Suprapubic skin (tissue), 4 donors: ENCODE data around the gene POC1A. TPM values are rescaled to one million over a fixed set of nuclear protein-coding genes. Genes with fewer than 3 reads are reported as not detected.

ENCODE experiments used
- DNase-seq, 2 donors: peaks; one replicate each; pipeline ENCODE4 v3.0.0-alpha.2; 2019; ENCODE audit warnings: low spot score in 2 of 2
- H3K27ac ChIP-seq: fragments of 200-600 bp; sonication (generic); one replicate; pipeline ENCODE4 v1.5.1; 2019
- H3K27me3 ChIP-seq: fragments of 200-600 bp; sonication (generic); one replicate; pipeline ENCODE4 v1.5.1; 2019
- H3K36me3 ChIP-seq: fragments of 200-600 bp; sonication (generic); one replicate; pipeline ENCODE4 v1.5.1; 2019
- H3K4me1 ChIP-seq: fragments of 200-600 bp; sonication (generic); one replicate; pipeline ENCODE4 v1.5.1; 2019
- H3K4me3 ChIP-seq: fragments of 200-600 bp; sonication (generic); one replicate; pipeline ENCODE4 v1.5.1; 2019; ENCODE audit warnings: mild to moderate bottlenecking
- H3K9me3 ChIP-seq: fragments of 200-600 bp; sonication (generic); one replicate; pipeline ENCODE4 v1.5.1; 2019
- EP300 ChIP-seq: sonication (generic); formaldehyde crosslinking; IDR thresholded peaks from one replicate; pipeline ENCODE4 v1.6.1; 2017; ENCODE audit warnings: antibody characterized with exemption
- POLR2A ChIP-seq, 2 donors: fragments of 450-650 bp; IDR thresholded peaks; one replicate each; pipeline ENCODE4 v1.6.1; 2017; ENCODE audit warnings: antibody characterized with exemption in 2 of 2, mild to moderate bottlenecking in 2 of 2, moderate library complexity in 2 of 2
- POLR2AphosphoS5 ChIP-seq, 3 donors: sonication (generic); formaldehyde crosslinking; IDR thresholded peaks; one replicate each; pipeline ENCODE4 v1.6.1; 2017; ENCODE audit warnings: antibody characterized with exemption in 3 of 3
- WGBS: methylation state at CpG from one replicate; pipeline ENCODE4 v1.1.5; 2018; 5-methylcytosine and 5-hydroxymethylcytosine counted together
- total RNA-seq, 4 donors: library from RNA; depleted of rRNA; stranded (reverse); fragments of >200 nt; gene quantifications; one replicate each; pipeline ENCODE4 v1.1.0, GENCODE V29; 2016
- TF ChIP-seq, protein P1 (sequence below), 2 donors: fragments of 200-600 bp in 1 of 2; fragments of 450-650 bp in 1 of 2; sonication (generic) in 1 of 2; IDR thresholded peaks; one replicate each; pipeline ENCODE4 v1.5.1; 2016 to 2019; ENCODE audit warnings: antibody characterized with exemption in 2 of 2, mild to moderate bottlenecking in 1 of 2, moderate library complexity in 1 of 2

POC1A gene
- total RNA-seq, 4 donors from 2014 or later = 1.1 to 4.8 (median 1.6) TPM

- no peaks in the 10 kb centered on the region for H3K36me3 ChIP-seq
- no peak for TF ChIP-seq POLR2A (IDR thresholded peaks at IDR 0.05)
- TF ChIP-seq, protein P1, sequence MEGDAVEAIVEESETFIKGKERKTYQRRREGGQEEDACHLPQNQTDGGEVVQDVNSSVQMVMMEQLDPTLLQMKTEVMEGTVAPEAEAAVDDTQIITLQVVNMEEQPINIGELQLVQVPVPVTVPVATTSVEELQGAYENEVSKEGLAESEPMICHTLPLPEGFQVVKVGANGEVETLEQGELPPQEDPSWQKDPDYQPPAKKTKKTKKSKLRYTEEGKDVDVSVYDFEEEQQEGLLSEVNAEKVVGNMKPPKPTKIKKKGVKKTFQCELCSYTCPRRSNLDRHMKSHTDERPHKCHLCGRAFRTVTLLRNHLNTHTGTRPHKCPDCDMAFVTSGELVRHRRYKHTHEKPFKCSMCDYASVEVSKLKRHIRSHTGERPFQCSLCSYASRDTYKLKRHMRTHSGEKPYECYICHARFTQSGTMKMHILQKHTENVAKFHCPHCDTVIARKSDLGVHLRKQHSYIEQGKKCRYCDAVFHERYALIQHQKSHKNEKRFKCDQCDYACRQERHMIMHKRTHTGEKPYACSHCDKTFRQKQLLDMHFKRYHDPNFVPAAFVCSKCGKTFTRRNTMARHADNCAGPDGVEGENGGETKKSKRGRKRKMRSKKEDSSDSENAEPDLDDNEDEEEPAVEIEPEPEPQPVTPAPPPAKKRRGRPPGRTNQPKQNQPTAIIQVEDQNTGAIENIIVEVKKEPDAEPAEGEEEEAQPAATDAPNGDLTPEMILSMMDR (IDR thresholded peaks at IDR 0.05) = no peak
- no peak for TF ChIP-seq EP300
- no peak for TF ChIP-seq POLR2AphosphoS5 (IDR thresholded peaks at IDR 0.05)
- WGBS = 80% methylated on average over 1 of the region's 1 CpG
- H3K9me3 ChIP-seq = no peaks in the 10 kb centered on the region
- no peak overlapping the region for H3K4me3 ChIP-seq
- no peak for DNase-seq
- no peak overlapping the region for H3K27ac ChIP-seq
- H3K4me1 ChIP-seq = peaks cover 32% of the 10 kb centered on the region
- no peaks in the 10 kb centered on the region for H3K27me3 ChIP-seq
Observed at GRCh38 chr3:52092271-52092660, 62.0 kb downstream of the POC1A start.

DNA sequence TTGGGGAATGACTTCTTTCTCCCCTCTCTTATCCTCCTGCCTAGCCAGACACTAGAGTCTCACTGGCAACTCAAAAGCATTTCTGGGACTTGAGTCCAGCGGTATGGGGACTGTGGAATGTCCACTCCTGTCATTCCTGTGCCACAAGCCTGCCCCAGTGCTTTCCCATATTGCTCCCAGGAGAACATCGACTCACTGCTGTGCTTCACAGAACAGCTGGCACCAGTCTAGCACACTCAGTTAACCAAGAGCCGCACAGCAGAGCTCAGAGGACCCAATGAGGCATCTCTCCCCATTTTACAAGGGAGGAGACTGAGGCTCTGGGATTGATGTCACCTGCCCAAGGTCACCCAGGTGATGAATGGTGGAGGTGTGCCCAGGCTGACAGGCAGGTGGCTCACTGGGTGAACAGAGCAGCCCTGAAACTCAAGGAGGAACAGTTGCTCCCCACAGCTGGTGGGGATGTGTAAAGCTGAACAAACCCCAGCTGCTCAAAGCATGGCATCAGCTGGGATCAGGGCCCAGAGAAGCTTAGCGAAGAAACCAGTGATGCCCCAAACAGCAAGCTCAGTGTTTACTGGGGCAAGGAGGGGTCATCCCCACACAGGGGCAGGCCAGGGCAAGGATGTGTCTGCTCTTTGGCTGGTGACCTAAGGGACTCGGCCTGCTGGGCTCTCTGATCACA, 62.5 kb downstream of the POC1A start:
- Histone ChIP-seq H3K4me3 (no peak overlapping the region), H3K4me1 (peaks cover 34% of the 10 kb centered on the region), H3K27me3 (no peaks in the 10 kb centered on the region), H3K9me3 (no peaks in the 10 kb centered on the region), H3K36me3 (no peaks in the 10 kb centered on the region), H3K27ac (no peak overlapping the region)
- DNase-seq = no peak
- TF ChIP-seq POLR2A (IDR thresholded peaks at IDR 0.05) (no peak), EP300 (no peak), POLR2AphosphoS5 (IDR thresholded peaks at IDR 0.05) (no peak)
- TF ChIP-seq, protein P1 (IDR thresholded peaks at IDR 0.05) = no peak
- WGBS = 67% methylated on average over 5 of the region's 5 CpGs

DNA sequence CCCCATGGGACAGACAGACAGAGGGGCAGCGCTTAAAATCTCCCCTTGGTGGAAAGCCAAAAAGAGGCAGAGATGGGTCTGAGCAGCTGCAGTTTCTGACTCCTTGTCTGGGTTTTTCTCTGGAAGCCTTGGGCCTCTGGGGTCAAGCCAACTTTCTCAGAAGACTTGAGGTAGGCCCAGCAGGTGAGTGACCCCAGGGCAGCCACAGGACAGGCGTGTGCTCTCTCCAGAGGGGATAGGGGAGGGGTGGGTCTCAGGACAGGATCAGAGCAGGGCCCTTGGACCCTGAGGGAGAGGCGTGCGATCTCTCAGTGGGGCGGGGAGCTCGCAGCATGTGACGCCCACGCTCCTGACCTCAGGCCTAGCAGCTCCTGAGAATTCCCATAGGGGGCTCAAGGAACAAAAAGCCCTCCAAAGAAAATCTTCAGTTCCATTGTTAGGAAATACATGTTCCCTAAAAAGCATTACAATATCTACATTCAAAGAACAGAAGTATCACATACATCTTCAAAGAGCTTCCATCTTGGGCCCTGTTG, 63.2 kb downstream of the POC1A start:
- no peaks in the 10 kb centered on the region for H3K9me3 ChIP-seq
- no peak for DNase-seq
- H3K27me3 ChIP-seq = no peaks in the 10 kb centered on the region
- 72% methylated on average over 7 of the region's 8 CpGs for WGBS
- TF ChIP-seq EP300 (no peak), POLR2AphosphoS5 (IDR thresholded peaks at IDR 0.05) (no peak)
- TF ChIP-seq, protein P1 (IDR thresholded peaks at IDR 0.05) = no peak
- no peaks in the 10 kb centered on the region for H3K36me3 ChIP-seq
- peaks cover 34% of the 10 kb centered on the region for H3K4me1 ChIP-seq
- no peak overlapping the region for H3K4me3 ChIP-seq
- peak overlapping the region; percentile 7 for H3K27ac ChIP-seq

GRCh38 chr3:52090131-52090932, 63.9 kb downstream of the POC1A start:
- peak overlapping the region; percentile 7 for H3K27ac ChIP-seq
- H3K4me1 ChIP-seq = peaks cover 34% of the 10 kb centered on the region
- 50% methylated on average over 7 of the region's 12 CpGs for WGBS
- no peaks in the 10 kb centered on the region for H3K36me3 ChIP-seq
- H3K4me3 ChIP-seq = no peak overlapping the region
- no peaks in the 10 kb centered on the region for H3K27me3 ChIP-seq
- DNase-seq = no peak
- H3K9me3 ChIP-seq = no peaks in the 10 kb centered on the region
- no peak for TF ChIP-seq EP300

GRCh38 chr3:52089691-52090090, 64.5 kb downstream of the POC1A start:
- Histone ChIP-seq H3K4me1 (peaks cover 34% of the 10 kb centered on the region), H3K27me3 (no peaks in the 10 kb centered on the region), H3K36me3 (no peaks in the 10 kb centered on the region), H3K27ac (peak overlapping the region; percentile 7), H3K4me3 (no peak overlapping the region), H3K9me3 (no peaks in the 10 kb centered on the region)
- WGBS = 80% methylated on average over 4 of the region's 4 CpGs
- TF ChIP-seq EP300 (no peak), POLR2AphosphoS5 (IDR thresholded peaks at IDR 0.05) (no peak), POLR2A (IDR thresholded peaks at IDR 0.05) (no peak)
- TF ChIP-seq, protein P1 (IDR thresholded peaks at IDR 0.05) = no peak
- DNase-seq = no peak
